Stimulated activated CD8-positive, alpha-beta memory T cell treated with anti-CD3 and anti-CD28 coated beads, Interleukin-12 subunit alpha, Interleukin-12 subunit beta, amount 100 ng/mL, for 24 hours (primary cell): ENCODE measurements around the gene HPS4.
"Not testable (repeated sequence)": the region's sequence is repeated elsewhere in the genome, so short reads cannot be mapped to it uniquely, and the experiment has no call there.

Source experiments
- DNase-seq: peaks from one replicate; pipeline ENCODE4 v3.0.0-alpha.2; 2020; ENCODE audit errors: extremely low read depth

HPS4 gene

GRCh38 chr22:26414347-26414746 is 69.2 kb downstream of the HPS4 start:
- no peak for DNase-seq

- DNase-seq: no peak
These were observed 73.2 kb downstream of the HPS4 start for GRCh38 chr22:26410386-26410785.

- no peak for DNase-seq
These were observed 73.8 kb downstream of the HPS4 start for GRCh38 chr22:26409719-26410335.

- DNase-seq: not testable (repeated sequence)
These were observed 74.9 kb downstream of the HPS4 start for GRCh38 chr22:26408562-26409220.

GRCh38 chr22:26406118-26406517 is 77.5 kb downstream of the HPS4 start:
- DNase-seq: no peak

- no peak for DNase-seq
These were observed 78.6 kb downstream of the HPS4 start for GRCh38 chr22:26404851-26405421.

- DNase-seq: no peak
These were observed 81.9 kb downstream of the HPS4 start for GRCh38 chr22:26401726-26402125.
